SH-SY5Y (cell line): ENCODE data around the gene TMPRSS12.

ENCODE experiments used
- GATA2 ChIP-seq: IDR thresholded peaks from 2 replicates; pipeline ENCODE4 v1.6.1; 2011; ENCODE audit warnings: mild to moderate bottlenecking, low read depth, low read length
- GATA3 ChIP-seq: IDR thresholded peaks from 2 replicates; pipeline ENCODE4 v1.6.1; 2011; ENCODE audit warnings: low read depth, mild to moderate bottlenecking, low read length, moderate library complexity

DNA sequence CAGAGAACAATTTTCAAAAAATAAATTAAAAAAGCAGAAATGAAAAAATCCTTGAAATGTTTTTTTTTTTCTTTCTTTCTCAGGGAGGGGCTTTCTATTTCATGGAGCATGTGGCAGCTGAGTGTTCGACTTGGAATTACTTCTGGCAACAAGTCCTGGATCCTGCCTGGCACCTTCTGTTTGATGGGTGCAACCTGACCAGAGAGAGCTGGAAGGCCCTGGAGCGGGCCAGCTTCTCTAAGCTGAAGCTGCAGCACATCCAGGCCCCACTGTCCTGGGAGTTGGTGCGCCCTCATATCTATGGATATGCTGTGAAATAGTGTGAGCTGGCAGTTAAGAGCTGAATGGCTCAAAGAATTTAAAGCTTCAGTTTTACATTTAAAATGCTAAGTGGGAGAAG is 87.1 kb downstream of the TMPRSS12 start:
- no peak for TF ChIP-seq GATA3
- TF ChIP-seq GATA2: no peak
